ENCODE results near the gene HELLS.
"Not testable (repeated sequence)": the region's sequence is repeated elsewhere in the genome, so short reads cannot be mapped to it uniquely, and the experiment has no call there.

HELLS gene

DNA sequence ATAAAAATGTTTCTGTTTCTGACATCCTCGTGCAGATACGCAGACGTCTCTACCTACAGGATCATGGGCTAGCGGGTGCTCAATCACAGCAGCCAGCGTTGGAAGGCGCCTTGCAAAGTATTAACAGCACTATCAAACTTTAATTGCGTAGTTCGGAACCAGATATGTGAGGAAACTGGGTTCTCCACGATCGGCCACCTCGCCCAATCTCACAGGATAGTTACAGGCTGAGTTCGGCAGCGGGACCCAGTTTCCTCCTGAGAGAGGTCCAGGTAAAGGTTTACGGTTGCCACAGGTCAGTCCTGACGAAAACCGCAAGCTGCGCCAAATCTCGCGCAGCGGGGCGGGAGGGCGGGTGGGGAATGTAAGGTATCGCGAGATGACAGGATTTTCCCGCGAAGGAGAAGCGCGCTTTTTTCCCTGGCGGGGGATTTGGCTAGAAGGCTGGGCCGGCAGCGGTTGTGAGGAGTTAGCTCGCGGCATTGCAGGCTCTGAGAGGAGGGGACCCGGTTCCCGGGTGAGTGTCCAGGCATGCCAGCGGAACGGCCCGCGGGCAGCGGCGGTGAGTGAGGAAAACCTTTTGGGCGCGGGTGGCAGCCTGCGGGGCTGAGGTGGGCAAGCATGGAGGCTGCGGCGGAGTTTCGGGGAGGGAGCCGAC is at the start of gene HELLS:
Gene HELLS, plus strand, starts transcription at position 398 of the 658 bp plus-strand sequence. Its CDS starts 134 bp downstream, at position 532.
- in situ Hi-C loops (cut with HindIII; ENCODE audit: low pct_unique_long_range_greater_than_20kb, low sequenced_read_pairs), result no loop called here
- peak; percentile 88 to 96 for DNase-seq (ENCODE audit: low read depth in 1 of 2, low spot score in 1 of 2)
- no peak for TF ChIP-seq JUND (IDR thresholded peaks at IDR 0.05; ENCODE audit: low read depth)

DNA sequence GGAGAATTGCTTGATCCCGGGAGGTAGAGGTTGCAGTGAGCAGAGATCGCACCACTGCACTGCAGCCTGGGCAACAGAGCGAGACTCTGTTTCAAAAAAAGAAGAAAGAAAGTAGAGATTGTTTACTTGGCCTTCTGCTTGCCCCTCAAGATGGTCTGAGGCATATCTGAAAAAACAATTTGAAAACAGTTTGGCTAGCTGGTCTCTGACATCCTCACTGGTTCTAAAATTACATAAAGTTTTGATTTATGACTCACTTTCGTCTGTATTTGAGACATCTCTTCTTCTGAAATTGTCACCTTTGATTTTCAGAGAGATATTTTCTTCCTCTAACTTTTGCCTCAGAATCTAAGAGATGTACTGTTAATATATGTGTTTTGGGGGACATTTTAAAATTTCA is 49.6 kb upstream of the HELLS start:
- no peak for DNase-seq (ENCODE audit: low read depth in 1 of 2, low spot score in 1 of 2)
- TF ChIP-seq JUND (IDR thresholded peaks at IDR 0.05; ENCODE audit: low read depth), result no peak
- in situ Hi-C loops (cut with HindIII; ENCODE audit: low pct_unique_long_range_greater_than_20kb, low sequenced_read_pairs), result no loop called here

DNA sequence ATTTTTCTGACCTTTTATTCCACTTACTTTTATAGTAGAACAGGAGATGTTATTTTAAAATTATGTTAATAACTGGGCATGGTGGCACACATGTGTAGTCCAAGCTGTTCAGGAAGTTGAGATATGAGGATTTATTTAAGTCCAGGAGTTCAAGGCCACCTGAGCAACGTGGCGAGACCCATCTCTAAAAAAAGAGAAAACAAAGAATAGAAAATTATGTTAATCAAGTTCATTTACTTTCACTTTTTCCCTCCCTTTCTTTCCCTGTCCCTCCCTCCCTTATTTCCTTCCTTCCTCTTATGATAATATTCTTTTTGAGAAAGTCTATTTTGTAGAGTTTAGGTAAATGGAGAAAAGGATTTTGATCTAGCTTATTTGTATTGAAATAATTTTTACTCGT is 48.9 kb upstream of the HELLS start:
- no peak for DNase-seq (ENCODE audit: low read depth in 1 of 2, low spot score in 1 of 2)
- no peak for TF ChIP-seq JUND (IDR thresholded peaks at IDR 0.05; ENCODE audit: low read depth)
- in situ Hi-C loops (cut with HindIII; ENCODE audit: low pct_unique_long_range_greater_than_20kb, low sequenced_read_pairs), result no loop called here

DNA sequence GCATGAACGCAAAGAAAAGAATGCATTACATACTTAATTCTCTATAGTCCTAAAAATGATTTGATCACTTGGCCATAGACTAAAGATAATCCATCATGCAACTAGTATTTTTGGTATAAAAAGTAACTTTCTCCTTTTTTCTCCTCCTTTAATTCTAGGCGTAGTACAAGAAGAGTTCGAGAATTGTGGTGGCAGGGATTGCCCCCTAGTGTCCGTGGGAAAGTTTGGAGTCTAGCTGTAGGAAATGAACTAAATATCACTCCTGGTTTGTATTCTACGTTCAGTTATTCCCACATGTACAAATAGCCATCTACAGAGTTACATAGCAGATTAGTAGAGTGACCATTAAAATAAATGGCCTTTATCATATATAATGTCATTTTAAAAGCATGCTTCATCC is 45.5 kb upstream of the HELLS start:
- in situ Hi-C loops (cut with HindIII; ENCODE audit: low pct_unique_long_range_greater_than_20kb, low sequenced_read_pairs), result no loop called here
- DNase-seq (ENCODE audit: low read depth in 1 of 2, low spot score in 1 of 2), result peak in 1 of 2 experiments; percentile 41
- no peak for TF ChIP-seq JUND (IDR thresholded peaks at IDR 0.05; ENCODE audit: low read depth)

DNA sequence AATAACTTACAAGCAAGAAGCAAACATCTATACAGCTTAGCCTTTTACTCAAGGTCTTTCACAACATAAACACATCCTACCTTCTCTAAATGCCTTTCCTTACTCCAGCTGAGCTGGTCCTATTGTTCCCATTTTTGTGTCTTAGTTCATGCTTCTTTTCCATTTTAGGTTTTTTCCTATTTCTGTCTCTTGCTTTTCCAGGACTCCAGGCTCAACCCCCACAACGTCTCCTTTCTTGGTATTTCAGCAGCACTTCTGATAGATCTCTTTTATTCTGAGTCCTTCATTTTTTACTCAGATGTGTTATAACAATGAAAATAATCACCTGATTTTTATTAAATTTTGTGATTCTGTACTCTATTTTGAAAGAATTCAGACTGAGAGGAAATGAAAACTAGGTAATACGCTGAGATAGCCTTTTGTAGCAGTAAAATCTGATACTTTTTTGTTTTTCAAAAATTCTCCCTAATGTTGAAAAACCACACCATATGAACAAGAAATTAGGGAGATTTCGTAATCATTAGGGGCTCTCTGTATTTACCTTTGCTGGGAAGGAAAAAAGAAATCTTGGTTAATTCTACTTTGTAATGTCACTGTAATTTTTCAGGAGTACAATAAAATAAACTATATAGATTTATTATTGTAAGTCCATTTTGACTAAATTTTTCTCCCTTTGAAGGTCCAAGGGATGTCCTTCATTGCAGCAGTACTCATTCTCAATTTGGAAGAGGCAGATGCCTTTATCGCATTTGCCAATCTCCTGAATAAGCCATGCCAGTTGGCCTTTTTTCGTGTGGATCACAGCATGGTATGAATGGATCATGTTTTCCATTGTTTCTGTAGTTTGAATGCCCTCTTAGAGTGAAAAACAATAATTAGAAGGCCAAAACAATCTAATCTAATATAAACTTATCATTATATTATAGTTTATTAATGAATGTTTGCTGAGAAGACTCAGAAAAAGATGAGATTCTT is 24.0 kb upstream of the HELLS start:
- in situ Hi-C loops (cut with HindIII; ENCODE audit: low pct_unique_long_range_greater_than_20kb, low sequenced_read_pairs), result no loop called here
- no peak for DNase-seq (ENCODE audit: low read depth in 1 of 2, low spot score in 1 of 2)

DNA sequence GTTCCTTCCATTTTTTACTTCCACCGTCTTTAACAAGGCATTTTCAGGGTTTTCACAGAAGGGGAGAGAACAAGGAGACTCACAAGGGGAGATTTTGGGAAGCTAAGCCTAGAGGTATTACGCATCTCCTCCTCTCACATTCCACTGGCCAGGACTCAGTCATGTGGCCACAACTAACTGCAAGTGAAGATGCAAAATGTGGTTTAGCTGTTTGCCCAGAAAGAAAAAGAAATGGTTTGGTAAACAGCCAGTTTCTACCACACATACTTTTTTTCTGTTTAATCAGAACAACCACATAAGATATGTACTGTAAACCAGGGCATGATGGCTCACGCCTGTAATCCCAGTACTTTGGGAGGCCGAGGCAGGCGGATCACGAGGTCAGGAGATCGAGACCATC is 21.4 kb upstream of the HELLS start:
- in situ Hi-C loops (cut with HindIII; ENCODE audit: low pct_unique_long_range_greater_than_20kb, low sequenced_read_pairs), result no loop called here
- no peak for DNase-seq (ENCODE audit: low read depth in 1 of 2, low spot score in 1 of 2)
- TF ChIP-seq JUND (IDR thresholded peaks at IDR 0.05; ENCODE audit: low read depth), result no peak

More for the DNA sequence above, 24.0 kb upstream of the HELLS start:
- no peak for TF ChIP-seq JUND (IDR thresholded peaks at IDR 0.05; ENCODE audit: low read depth)

DNA sequence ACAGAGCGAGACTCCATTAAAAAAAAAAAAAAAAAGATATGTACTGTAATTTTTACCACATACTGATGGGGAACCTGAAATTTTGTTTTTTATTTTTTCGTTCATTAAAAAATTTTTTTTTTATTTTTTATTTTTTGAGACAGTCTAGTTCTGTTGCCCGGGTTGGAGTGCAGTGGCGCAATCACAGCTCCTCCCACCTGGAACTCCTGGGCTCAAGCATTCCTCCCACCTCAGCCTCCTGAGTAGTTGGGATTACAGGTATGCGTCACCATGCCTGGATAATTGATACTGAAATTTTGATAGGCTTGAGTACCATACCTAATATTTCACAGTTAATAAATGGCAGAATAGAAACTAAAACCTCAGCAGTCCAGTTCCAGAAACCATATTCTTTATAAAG is 20.9 kb upstream of the HELLS start:
- TF ChIP-seq JUND (IDR thresholded peaks at IDR 0.05; ENCODE audit: low read depth), result no peak
- in situ Hi-C loops (cut with HindIII; ENCODE audit: low pct_unique_long_range_greater_than_20kb, low sequenced_read_pairs), result no loop called here
- no peak for DNase-seq (ENCODE audit: low read depth in 1 of 2, low spot score in 1 of 2)

DNA sequence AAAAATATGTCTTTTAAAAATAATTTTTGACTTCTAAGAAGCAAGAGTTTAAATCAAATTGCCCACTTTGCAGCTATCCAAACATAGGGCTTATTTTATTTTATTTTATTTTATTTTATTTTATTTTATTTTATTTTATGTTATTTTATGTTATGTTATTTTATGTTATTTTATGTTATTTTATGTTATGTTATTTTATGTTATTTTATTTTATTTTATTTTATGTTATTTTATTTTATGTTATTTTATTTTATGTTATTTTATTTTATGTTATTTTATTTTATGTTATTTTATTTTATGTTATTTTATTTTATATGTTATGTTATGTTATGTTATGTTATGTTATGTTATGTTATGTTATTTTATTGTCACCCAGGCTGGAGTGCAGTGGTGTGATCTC is 14.0 kb upstream of the HELLS start:
- in situ Hi-C loops (cut with HindIII; ENCODE audit: low pct_unique_long_range_greater_than_20kb, low sequenced_read_pairs); DNase-seq (ENCODE audit: low read depth in 1 of 2, low spot score in 1 of 2): not testable (repeated sequence)

DNA sequence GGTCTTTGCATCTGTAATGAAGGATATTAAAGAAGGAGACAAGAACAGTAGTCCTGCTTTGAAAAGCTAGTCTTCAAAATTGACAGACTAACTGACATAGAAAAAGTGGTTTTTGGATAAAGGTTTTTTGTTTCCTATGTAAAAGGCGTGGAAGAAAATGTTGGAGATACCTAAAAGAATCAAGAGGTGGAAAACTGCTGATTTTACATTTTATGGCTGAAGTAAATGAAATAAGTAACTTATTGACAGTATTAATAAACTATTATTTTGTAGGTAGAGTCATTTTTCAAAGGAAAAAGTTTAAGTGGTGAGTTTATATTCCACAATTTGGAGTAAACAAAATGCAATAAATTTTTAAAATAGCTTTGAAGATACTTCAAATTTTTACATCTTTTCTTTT is 12.6 kb upstream of the HELLS start:
- TF ChIP-seq JUND (IDR thresholded peaks at IDR 0.05; ENCODE audit: low read depth), result no peak
- in situ Hi-C loops (cut with HindIII; ENCODE audit: low pct_unique_long_range_greater_than_20kb, low sequenced_read_pairs), result no loop called here
- no peak for DNase-seq (ENCODE audit: low read depth in 1 of 2, low spot score in 1 of 2)

DNA sequence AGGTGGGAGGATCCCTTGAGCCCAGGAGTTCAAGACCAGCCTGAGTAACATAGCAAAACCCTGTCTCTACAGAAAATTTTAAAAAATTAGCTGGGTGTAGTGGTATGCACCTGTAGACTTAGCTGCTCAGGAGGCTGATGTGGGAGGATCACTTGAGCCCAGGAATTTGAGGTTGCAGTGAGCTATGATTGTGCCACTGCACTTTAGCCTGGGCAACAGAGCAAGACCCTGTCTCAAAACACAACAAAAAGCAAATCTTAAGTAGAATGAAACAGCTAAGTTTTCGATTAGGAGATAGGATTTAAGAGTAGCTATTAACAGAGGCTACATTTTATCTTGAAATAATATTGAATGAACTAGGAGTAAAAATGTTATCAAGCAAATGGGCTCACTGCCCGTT is 3.3 kb upstream of the HELLS start:
- DNase-seq (ENCODE audit: low read depth in 1 of 2, low spot score in 1 of 2); in situ Hi-C loops (cut with HindIII; ENCODE audit: low pct_unique_long_range_greater_than_20kb, low sequenced_read_pairs): not testable (repeated sequence)

DNA sequence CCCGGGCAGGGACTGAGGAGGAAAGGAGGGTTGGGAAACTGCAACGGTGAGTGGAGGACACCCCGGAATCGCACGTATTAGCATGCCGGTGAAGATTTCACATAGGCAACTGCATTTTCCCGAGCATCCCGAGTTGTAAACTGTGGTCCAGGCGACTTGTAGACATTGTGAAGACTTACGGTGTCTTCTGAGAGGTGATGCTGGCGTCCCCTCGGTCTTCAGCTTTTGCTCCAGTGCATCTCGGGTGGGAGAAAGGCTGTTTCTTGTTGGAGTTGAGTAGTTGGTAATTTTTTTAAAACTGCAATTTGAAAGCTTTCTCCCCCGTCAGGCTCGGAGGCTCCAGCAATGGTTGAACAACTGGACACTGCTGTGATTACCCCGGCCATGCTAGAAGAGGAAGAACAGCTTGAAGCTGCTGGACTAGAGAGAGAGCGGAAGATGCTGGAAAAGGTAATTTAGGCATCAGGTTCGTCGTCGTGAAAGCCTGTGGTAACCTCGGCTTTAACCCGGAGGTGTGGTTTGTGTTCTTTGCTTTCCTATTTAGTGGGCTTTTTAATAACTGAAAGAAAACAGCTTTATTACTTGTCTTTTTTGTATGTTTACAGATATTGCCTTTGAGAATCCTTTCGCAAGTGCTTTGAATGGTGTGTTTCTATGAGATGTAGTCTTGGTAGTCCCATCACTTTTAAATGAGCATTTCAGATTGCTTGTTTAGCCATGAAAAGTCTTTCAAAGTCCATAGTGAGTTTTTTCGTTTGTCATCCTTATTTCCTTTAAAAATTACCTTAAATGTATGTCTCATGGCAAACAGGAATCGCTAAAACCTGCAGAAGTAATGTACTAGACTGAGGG is 687 bp downstream of the HELLS start:
- in situ Hi-C loops (cut with HindIII; ENCODE audit: low pct_unique_long_range_greater_than_20kb, low sequenced_read_pairs), result no loop called here
- TF ChIP-seq JUND (IDR thresholded peaks at IDR 0.05; ENCODE audit: low read depth), result no peak
- DNase-seq (ENCODE audit: low read depth in 1 of 2, low spot score in 1 of 2), result peak; percentile 18 to 51

DNA sequence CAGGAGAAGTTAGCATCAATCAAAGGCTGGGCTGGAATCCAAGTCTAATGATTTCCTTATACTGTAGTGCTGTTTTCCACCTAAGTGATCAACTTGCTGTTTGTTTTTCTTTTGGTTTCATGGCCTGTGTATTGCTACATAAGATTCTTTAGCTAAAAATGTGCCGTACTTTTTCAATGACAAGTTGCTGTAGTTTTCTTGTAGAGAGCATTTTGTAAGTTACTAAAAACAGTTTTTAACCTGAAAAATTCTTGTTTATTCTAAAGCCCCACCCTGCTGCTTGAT is 1.3 kb downstream of the HELLS start:
- no peak for TF ChIP-seq JUND (IDR thresholded peaks at IDR 0.05; ENCODE audit: low read depth)
- DNase-seq (ENCODE audit: low read depth in 1 of 2, low spot score in 1 of 2), result peak in 1 of 2 experiments; percentile 14

DNA sequence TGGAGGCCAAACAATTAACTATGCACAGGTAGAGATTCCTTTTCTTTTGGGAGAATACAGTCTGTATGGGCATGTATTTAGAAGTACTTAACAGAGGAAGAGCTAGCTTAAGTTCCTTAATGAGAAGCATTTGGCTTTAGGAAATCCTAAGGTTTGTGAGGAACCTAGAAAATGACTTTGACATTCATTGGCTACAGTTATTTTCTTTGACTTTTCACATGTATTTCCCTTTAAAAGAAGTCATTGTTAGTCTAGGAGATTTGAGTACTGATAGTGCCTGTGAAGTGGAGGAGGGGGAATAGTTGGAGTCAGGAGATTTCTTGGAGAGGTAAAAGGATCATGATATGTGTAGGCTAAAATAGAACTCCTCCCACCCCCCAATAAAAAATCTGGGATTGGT is 3.6 kb downstream of the HELLS start:
- in situ Hi-C loops (cut with HindIII; ENCODE audit: low pct_unique_long_range_greater_than_20kb, low sequenced_read_pairs), result no loop called here

More for the DNA sequence above, 1.3 kb downstream of the HELLS start:
- in situ Hi-C loops (cut with HindIII; ENCODE audit: low pct_unique_long_range_greater_than_20kb, low sequenced_read_pairs), result no loop called here

DNA sequence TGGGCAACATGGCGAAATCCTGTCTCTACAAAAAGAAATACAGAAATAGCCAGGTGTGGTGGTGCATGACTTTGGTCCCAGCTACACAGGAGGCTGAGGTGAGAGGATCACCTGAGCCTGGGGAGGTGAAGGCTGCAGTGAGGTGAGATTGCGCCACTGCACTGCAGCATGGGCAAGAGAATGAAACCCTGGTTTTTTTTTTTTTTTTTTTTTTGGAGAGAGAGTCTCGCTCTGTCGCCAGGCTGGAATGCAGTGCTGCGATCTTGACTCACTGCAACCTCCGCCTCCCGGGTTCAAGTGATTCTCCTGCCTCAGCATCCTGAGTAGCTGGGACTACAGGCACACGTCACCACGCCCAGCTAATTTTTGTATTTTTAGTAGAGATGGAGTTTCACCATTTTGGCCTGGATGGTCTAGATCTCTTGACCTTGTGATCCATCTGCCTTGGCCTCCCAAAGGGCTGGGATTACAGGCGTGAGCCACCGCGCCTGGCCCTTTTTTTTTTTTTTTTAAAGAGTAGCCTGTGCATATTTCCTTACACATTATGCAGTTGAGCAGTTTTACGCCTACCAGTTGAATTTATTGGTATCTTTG is 22.2 kb downstream of the HELLS start:
- DNase-seq (ENCODE audit: low read depth in 1 of 2, low spot score in 1 of 2); in situ Hi-C loops (cut with HindIII; ENCODE audit: low pct_unique_long_range_greater_than_20kb, low sequenced_read_pairs): not testable (repeated sequence)

More for the DNA sequence above, 3.6 kb downstream of the HELLS start:
- DNase-seq (ENCODE audit: low read depth in 1 of 2, low spot score in 1 of 2), result no peak
- no peak for TF ChIP-seq JUND (IDR thresholded peaks at IDR 0.05; ENCODE audit: low read depth)

All from T47D (cell line).